ENCODE results near the gene AMT.

AMT gene

DNA sequence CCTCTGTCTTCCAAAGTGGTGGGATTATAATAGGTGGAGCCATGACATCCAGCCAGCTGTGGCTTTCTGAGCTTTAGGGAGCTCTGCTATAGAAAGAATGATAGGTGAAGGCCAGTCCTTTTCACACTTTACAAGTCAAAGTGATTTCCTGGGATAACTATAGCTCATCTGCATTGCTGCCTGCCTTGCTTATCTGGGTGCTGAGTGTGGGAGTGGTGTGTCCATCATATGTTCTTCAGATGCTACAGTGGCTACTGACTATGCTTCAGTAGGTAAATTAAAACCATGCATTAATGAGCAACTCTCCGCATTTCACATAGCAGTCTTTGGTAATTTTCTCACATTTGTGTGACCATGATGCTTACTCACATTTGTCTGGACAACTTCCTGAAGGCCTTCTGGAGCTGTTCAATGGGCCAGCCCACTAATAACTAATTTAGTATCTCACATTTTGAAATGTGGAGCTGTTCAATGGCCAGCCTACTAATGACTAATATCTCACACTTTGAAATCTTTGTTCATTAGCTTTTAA, 33.9 kb downstream of the AMT start:
- DNase-seq, result no peak

DNA sequence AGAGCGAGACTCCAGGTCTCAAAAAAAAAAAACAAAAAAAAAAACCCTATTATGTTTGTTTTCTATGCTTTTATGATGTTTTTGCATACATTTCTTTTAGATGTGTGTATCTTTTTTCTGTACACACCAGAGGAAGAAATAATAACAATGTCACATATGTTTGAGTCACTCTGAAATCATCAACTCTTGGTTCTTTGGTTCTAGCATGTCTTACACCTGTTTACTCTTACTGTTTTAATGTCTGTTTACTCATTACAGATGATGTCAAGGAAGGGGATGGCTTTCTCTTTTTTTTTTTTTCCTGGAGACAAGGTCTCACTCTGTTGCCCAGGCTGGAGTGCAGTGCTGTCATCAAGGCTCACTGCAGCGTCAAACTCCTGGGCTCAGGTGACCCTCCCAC, 34.6 kb downstream of the AMT start:
- no peak for DNase-seq

DNA sequence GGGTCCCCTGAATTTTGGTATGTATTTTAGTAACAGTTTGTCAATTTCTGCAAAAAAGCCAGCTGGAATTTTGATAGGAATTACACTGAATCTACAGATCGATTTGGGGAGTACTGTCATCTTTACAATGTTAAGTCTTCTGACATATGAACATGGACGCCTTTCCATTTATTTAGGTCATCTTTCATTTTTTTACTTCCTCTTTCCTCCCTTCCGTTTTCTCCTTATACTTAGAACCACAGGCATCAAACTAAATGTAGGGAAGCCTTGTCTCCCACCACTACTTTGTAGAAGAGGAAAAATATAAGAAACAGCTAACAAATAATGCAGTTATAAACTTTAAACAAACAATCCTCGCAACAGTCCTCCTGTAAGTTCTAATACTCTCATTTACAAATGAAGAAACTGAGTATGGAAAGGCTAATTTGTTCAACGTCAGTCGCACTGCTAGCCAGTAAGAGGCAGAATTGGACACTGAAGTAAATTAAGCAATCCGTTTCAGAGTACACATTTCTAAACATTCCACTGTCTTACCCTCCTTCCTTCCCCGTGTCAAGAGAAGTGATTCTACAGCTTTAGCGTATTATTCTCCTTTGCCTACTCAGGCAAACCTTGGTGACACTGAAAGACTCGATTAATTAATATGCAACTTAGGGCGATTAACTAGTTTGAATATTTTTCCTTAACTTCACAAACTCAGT, 36.1 kb downstream of the AMT start:
- DNase-seq, result no peak

DNA sequence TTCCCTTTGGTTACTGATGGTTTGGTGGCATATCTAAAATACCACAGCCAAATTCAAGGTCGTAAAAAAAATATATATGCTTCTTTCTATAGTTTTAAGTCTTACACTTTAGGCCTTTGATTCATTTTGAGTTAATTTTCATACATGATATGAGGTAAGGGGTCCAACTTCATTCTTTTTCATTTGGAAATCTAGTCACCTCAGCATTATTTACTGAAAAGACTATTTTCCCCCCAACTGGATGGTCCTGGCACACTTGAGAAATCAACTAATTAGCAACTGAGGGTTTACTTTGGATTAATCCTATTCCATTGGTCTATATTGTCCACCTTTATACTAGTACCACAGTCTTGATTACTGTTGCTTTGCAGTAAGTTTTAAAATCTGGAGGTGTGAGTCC, 36.7 kb downstream of the AMT start:
- DNase-seq, result no peak

DNA sequence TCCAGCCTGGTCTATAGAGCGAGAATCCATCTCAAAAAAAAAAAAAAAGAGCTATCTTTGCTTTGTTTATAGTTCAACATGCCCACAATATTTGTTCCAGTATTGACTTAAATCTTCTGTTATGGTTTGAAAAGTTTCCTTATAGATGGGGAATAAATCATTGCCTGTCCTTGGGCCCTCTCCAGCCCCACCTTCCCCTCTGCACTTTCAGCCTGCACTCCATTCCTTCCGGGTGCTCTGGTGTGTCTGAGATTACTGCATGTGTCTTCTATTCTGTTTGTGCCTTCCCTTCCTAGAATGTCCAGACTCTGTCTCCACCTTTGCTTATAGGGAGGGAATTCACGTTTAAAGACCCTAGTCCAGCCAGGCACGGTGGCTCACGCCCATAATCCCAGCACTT, 38.9 kb downstream of the AMT start:
- DNase-seq, result no peak

DNA sequence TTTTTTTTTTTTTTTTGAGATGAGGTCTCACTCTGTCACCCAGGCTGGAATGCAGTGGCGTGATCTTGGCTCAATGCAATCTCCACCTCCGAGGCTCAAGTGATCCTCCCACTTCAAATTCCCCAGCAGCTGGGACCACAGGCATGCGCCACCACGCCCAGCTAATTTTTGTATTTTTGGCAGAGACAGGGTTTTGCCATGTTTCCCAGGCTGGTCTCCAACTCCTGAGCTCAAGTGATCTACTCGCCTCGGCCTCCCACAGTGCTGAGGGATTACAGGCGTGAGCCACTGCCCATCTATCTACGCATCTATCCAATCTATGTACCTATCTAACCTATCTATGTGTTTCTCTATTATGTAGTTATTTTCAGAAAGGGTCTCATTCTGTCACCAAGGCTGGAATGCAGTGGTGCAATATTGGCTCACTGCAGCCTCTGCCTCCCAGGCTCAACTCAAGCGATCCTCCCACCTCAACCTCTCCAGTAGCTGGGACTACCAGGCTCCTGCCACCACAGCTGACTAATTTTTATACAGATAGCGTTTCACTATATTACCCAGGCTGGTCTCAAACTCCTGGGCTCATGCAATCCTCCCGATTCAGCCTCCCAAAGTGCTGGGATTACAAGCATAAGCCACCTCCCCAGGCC, 43.9 kb downstream of the AMT start:
- DNase-seq, result no peak

DNA sequence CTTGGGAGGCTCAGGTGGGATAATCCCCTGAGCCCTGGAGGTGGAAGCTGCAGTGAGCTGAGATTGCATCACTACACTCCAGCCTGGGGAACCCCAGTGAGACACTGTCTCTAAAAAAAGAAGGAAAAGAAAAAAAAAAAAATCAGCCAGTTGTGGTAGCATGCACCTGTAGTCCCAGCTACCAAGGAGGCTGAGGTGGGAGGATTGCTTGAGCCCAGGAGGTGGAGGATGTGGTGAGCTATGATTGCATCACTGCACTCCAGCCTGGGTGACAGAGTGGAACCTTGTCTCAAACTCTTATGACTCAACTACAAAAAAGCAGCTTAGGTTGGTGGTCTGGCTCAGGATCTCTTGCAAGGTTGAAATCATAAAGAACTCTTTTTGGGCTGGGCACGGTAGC, 44.8 kb downstream of the AMT start:
- no peak for DNase-seq

DNA sequence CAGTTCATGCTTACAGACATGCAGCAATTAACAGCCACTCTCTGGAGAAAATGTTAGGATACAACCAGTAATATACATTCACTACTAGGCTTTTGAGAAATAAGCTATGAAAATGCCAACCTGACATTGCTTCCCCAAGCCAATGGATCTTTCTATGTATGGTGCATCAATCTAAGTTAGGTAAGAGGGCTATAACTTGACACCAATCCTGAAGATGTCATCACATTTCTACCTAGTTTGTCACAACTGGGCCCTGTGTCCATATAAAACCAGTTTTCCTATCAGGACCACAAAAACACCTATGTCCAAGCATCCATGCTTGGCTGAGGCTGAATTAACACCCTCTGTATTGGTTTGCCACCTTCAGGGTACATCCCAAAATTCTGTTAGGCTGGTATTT, 50.3 kb downstream of the AMT start:
- DNase-seq, result no peak

DNA sequence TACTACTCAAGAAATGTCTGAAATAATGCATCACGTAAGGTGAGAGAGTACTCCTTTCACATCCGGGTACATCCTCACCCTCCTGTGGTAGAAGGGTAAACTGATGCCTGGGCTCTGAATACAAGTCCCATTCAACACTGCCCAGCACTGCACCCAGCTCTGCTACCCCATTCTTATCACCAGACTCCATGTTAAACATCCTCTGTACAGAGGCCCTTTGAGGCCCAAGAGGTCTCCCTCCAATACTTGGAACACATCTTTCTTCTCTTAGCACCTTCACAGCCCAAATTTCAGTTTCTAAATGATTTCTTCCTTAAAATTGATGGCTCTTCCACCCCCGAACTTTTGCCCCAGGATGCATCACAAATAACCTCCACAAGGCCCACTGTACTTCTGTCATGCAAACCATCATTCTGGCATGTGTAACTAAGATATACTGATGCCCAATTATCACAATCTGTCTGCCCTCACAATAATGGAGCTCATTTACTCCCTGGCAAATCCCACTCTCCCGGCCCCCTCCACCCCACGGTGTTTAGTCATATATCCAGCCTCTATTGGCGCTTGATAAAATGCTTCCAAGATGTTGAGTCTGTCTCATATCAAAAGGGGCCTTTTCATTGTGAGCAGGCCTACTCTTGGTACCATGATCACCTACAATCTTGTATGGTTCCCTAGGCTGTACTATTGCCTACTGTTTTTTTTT, 51.5 kb downstream of the AMT start:
- DNase-seq, result no peak
